MM.1S (cell line): ENCODE results near the gene HCRTR1.

Source experiments
- DNase-seq: peaks from one replicate; pipeline ENCODE4 v3.0.0-alpha.2; 2015
- H2AFZ ChIP-seq: fragments of 300-600 bp; sonication (generic); 2 replicates; pipeline ENCODE4 v1.6.0; 2016; ENCODE audit warnings: antibody characterized with exemption, low read length
- H3F3A ChIP-seq: fragments of 300-600 bp; sonication (generic); 2 replicates; pipeline ENCODE4 v1.6.1; 2016; ENCODE audit warnings: mild to moderate bottlenecking, antibody characterized with exemption, low read length, moderate library complexity, mixed read lengths; ENCODE audit not compliant: insufficient read depth
- H3K27ac ChIP-seq: fragments of 300-600 bp; sonication (generic); 2 replicates; pipeline ENCODE4 v1.5.1; 2016; ENCODE audit warnings: mild to moderate bottlenecking, low read length
- H3K27me3 ChIP-seq: fragments of 300-600 bp; sonication (generic); replicated peaks from 2 replicates; pipeline ENCODE4 v1.6.0; 2016; ENCODE audit warnings: low read length; ENCODE audit not compliant: insufficient read depth
- H3K36me3 ChIP-seq: fragments of 300-600 bp; sonication (generic); replicated peaks from 2 replicates; pipeline ENCODE4 v1.6.1; 2016; ENCODE audit warnings: mild to moderate bottlenecking, low read length, mixed read lengths; ENCODE audit not compliant: insufficient read depth
- H3K4me1 ChIP-seq: fragments of 300-600 bp; sonication (generic); 2 replicates; pipeline ENCODE4 v1.6.1; 2016; ENCODE audit warnings: low read length, mixed read lengths
- H3K4me2 ChIP-seq: fragments of 300-600 bp; sonication (generic); 2 replicates; pipeline ENCODE4 v1.6.0; 2016; ENCODE audit warnings: low read depth, low read length
- H3K4me3 ChIP-seq: fragments of 300-600 bp; sonication (generic); 2 replicates; pipeline ENCODE4 v1.5.1; 2016; ENCODE audit warnings: low read length, mixed read lengths
- H3K79me2 ChIP-seq: fragments of 300-600 bp; sonication (generic); 2 replicates; pipeline ENCODE4 v1.6.1; 2016; ENCODE audit warnings: mixed run types, low read length, mixed read lengths
- H3K9ac ChIP-seq: fragments of 300-600 bp; sonication (generic); 2 replicates; pipeline ENCODE4 v1.6.1; 2016; ENCODE audit warnings: low read length, mixed read lengths
- H3K9me2 ChIP-seq: fragments of 300-600 bp; sonication (generic); replicated peaks from 2 replicates; pipeline ENCODE4 v1.6.1; 2016; ENCODE audit warnings: mild to moderate bottlenecking, low read length, mixed read lengths; ENCODE audit not compliant: insufficient read depth
- H3K9me3 ChIP-seq: fragments of 300-600 bp; sonication (generic); replicated peaks from 2 replicates; pipeline ENCODE4 v1.6.1; 2016; ENCODE audit warnings: mild to moderate bottlenecking, low read length, mixed read lengths; ENCODE audit not compliant: insufficient read depth
- H4K20me1 ChIP-seq: fragments of 300-600 bp; sonication (generic); 2 replicates; pipeline ENCODE4 v1.6.1; 2016; ENCODE audit warnings: mild to moderate bottlenecking, low read length, moderate library complexity, mixed read lengths; ENCODE audit not compliant: insufficient read depth
- EZH2 ChIP-seq: fragments of 300-600 bp; sonication (generic); optimal IDR thresholded peaks from 2 replicates; pipeline ENCODE3; 2017; ENCODE audit warnings: low read depth, mild to moderate bottlenecking, antibody characterized with exemption, low read length, mixed read lengths
- EZH2phosphoT487 ChIP-seq: fragments of 300-600 bp; sonication (generic); IDR thresholded peaks from 2 replicates; pipeline ENCODE4 v1.6.1; 2018; ENCODE audit warnings: antibody characterized with exemption, low read length
- TF ChIP-seq, protein P1 (sequence below): fragments of 300-600 bp; sonication (generic); IDR thresholded peaks from 2 replicates; pipeline ENCODE4 v1.5.1; 2016; ENCODE audit warnings: antibody characterized with exemption, low read length, mixed read lengths

The HCRTR1 gene

DNA sequence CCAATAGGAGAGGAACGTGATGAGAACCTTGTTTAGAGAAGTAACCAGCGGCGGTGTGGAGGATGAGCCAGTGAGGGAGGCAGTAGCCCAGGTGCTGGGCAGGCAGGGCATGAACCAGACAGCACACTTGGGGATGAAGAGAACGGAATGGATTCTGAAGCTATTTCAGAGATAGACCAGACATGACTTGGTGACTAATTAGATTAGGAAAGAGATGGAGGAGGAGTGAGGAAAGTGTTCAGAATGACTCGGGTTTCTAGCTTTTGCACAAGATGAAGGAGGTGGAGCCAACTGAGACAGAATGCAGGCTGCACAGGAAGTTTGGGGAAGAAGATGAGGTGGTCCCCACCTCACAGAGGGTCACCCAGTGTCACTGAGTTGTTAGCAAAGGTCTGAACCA, 22.1 kb downstream of the HCRTR1 start:
- Histone ChIP-seq H3F3A (no peaks in the 10 kb centered on the region), H3K9me3 (no peaks in the 10 kb centered on the region), H3K4me3 (no peak overlapping the region), H4K20me1 (no peaks in the 10 kb centered on the region), H3K9ac (no peak overlapping the region), H2AFZ (no peak overlapping the region), H3K9me2 (no peaks in the 10 kb centered on the region), H3K27ac (no peak overlapping the region), H3K36me3 (no peaks in the 10 kb centered on the region), H3K4me2 (no peak overlapping the region), H3K79me2 (peaks cover 92% of the 10 kb centered on the region), H3K4me1 (peaks cover 4% of the 10 kb centered on the region; the same call in 1 of the 2 replicates), H3K27me3 (no peaks in the 10 kb centered on the region)
- no peak for TF ChIP-seq EZH2phosphoT487
- TF ChIP-seq EZH2 = no peak
- TF ChIP-seq, protein P1, sequence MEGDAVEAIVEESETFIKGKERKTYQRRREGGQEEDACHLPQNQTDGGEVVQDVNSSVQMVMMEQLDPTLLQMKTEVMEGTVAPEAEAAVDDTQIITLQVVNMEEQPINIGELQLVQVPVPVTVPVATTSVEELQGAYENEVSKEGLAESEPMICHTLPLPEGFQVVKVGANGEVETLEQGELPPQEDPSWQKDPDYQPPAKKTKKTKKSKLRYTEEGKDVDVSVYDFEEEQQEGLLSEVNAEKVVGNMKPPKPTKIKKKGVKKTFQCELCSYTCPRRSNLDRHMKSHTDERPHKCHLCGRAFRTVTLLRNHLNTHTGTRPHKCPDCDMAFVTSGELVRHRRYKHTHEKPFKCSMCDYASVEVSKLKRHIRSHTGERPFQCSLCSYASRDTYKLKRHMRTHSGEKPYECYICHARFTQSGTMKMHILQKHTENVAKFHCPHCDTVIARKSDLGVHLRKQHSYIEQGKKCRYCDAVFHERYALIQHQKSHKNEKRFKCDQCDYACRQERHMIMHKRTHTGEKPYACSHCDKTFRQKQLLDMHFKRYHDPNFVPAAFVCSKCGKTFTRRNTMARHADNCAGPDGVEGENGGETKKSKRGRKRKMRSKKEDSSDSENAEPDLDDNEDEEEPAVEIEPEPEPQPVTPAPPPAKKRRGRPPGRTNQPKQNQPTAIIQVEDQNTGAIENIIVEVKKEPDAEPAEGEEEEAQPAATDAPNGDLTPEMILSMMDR = no peak
- no peak for DNase-seq

DNA sequence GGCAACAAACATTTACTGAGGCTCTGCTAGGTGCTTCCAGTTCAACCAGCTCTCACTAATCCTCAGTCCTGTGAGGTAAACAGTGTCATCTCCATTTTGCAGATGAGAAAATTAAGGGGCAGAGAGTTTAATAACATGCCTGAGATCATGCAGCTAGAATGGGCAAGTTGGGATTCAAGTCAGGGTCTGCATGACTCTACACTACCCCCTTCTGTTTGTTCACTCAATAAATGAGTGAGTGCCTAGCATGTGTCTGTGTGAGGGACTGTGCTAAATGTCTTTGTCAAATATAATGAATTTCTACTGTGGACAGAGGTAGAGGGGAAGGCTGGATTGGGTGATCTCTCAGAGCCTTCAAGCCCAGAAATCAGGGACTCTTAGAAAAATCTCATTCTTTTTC, 22.7 kb downstream of the HCRTR1 start:
- H3K4me2 ChIP-seq = no peak overlapping the region
- no peaks in the 10 kb centered on the region for H3K36me3 ChIP-seq
- no peaks in the 10 kb centered on the region for H3F3A ChIP-seq
- no peak for DNase-seq
- no peaks in the 10 kb centered on the region for H3K27me3 ChIP-seq
- H2AFZ ChIP-seq = no peak overlapping the region
- H3K27ac ChIP-seq = no peak overlapping the region
- H3K79me2 ChIP-seq = peaks cover 89% of the 10 kb centered on the region
- TF ChIP-seq EZH2 (no peak), EZH2phosphoT487 (no peak)
- TF ChIP-seq, protein P1 = no peak
- no peaks in the 10 kb centered on the region for H3K9me2 ChIP-seq
- H3K4me1 ChIP-seq = peaks cover 4% of the 10 kb centered on the region; the same call in 1 of the 2 replicates
- H3K9ac ChIP-seq = no peak overlapping the region
- no peaks in the 10 kb centered on the region for H4K20me1 ChIP-seq
- no peaks in the 10 kb centered on the region for H3K9me3 ChIP-seq
- H3K4me3 ChIP-seq = no peak overlapping the region

DNA sequence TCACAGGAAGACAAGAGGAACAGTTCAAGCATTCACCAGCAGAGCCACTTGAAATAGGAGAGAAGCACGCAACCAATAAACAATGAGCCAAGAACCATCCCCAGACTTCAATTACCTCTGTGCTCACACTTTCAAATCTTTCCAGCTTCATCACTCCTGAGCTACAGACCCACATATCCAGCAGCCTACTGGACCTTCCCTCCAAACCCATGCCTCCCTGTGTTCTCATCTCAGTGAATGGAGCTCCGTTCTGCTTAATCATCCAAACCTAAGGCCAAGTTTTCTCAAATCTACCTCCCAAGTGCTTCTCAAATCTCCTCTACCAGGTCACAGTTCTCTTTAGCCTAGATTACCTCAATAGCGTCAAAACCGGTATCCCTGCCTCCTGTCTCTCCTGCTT, 23.5 kb downstream of the HCRTR1 start:
- Histone ChIP-seq H2AFZ (no peak overlapping the region), H3K27me3 (no peaks in the 10 kb centered on the region), H3K9ac (no peak overlapping the region), H3K9me3 (no peaks in the 10 kb centered on the region), H3K4me2 (no peak overlapping the region), H3K4me1 (peaks cover 7% of the 10 kb centered on the region), H3K4me3 (no peak overlapping the region), H3K79me2 (peaks cover 82% of the 10 kb centered on the region), H4K20me1 (no peaks in the 10 kb centered on the region), H3F3A (no peaks in the 10 kb centered on the region), H3K27ac (no peak overlapping the region), H3K36me3 (no peaks in the 10 kb centered on the region), H3K9me2 (no peaks in the 10 kb centered on the region)
- TF ChIP-seq EZH2phosphoT487 = no peak
- TF ChIP-seq, protein P1 = no peak
- no peak for TF ChIP-seq EZH2
- no peak for DNase-seq
